ENCODE results near the gene LIG3. TPM values are rescaled to one million over a fixed set of nuclear protein-coding genes. Genes with fewer than 3 reads are reported as not detected.

Gene LIG3
- total and polyA plus RNA-seq, 2 of the 13 experiments (the other 11 are each of a cell fraction or from before 2014, with no cell fraction given) = 34.4 to 36.2 TPM

GRCh38 chr17:34980681-34981537, 597 bp downstream of the LIG3 start (continued):
- TF ChIP-seq NBN (conservative IDR thresholded peaks at IDR 0.05) (no peak), CBFB (CRISPR knock-in tag; IDR thresholded peaks at IDR 0.05) (no peak), MAFG (CRISPR knock-in tag; IDR thresholded peaks at IDR 0.05) (no peak), ELF4 (CRISPR knock-in tag; IDR thresholded peaks at IDR 0.05; ENCODE audit: borderline replicate concordance) (peak; percentile 75; the same call in 1 of the 2 replicates), CCDC6 (CRISPR knock-in tag; IDR thresholded peaks at IDR 0.05) (no peak), ZBTB42 (CRISPR knock-in tag; IDR thresholded peaks at IDR 0.05) (peak; percentile 33; the same call in 1 of the 2 replicates), ATRX (CRISPR knock-in tag; IDR thresholded peaks at IDR 0.05; ENCODE audit: borderline replicate concordance) (no peak), EED (CRISPR knock-in tag; IDR thresholded peaks at IDR 0.05) (peak; percentile 57; the same call in 1 of the 2 replicates), ZFP91 (CRISPR knock-in tag; IDR thresholded peaks at IDR 0.05; ENCODE audit: borderline replicate concordance) (peak; percentile 97; the same call in 1 of the 2 replicates), CENPX (CRISPR knock-in tag; IDR thresholded peaks at IDR 0.05) (no peak), ZSCAN31 (CRISPR knock-in tag; IDR thresholded peaks at IDR 0.05; ENCODE audit: low read depth) (peak; percentile 66; the same call in 1 of the 2 replicates), ZNF556 (CRISPR knock-in tag; IDR thresholded peaks at IDR 0.05; ENCODE audit: borderline replicate concordance) (peak; percentile 36; the same call in 1 of the 2 replicates), ZNF574 (CRISPR knock-in tag; IDR thresholded peaks at IDR 0.05) (peak; percentile 27), ZBTB34 (CRISPR knock-in tag; IDR thresholded peaks at IDR 0.05) (no peak), TEAD3 (CRISPR knock-in tag; optimal IDR thresholded peaks at IDR 0.05; ENCODE audit: borderline replicate concordance) (no peak), ZNF503 (CRISPR knock-in tag; IDR thresholded peaks at IDR 0.05) (no peak; the same call in 1 of the 2 replicates), MEIS2 (CRISPR knock-in tag; IDR thresholded peaks at IDR 0.05) (0 out of 2 replicates have a peak, but pooled peaks have one; percentile 24), GATAD2A (CRISPR knock-in tag; IDR thresholded peaks at IDR 0.05) (peak; percentile 48; the same call in 1 of the 2 replicates), ZBTB2 (CRISPR knock-in tag; IDR thresholded peaks at IDR 0.05; ENCODE audit: low read depth) (0 out of 2 replicates have a peak, but pooled peaks have one; percentile 9)

All from HepG2 (cell line).